ENCODE results near the gene NAV2. TPM values are rescaled to one million over a fixed set of nuclear protein-coding genes. Genes with fewer than 3 reads are reported as not detected.

NAV2 gene
- total and polyA plus RNA-seq, 12 donors = 6.9 to 34.7 (median 20.2) TPM

GRCh38 chr11:19817870-19818269 lies 105.2 kb downstream of the NAV2 start:
- Histone ChIP-seq H3K9me3 (no peaks in the 10 kb centered on the region), H3K27me3 (no peaks in the 10 kb centered on the region), H3K4me1 (peaks cover 0 to 60% (median 30%) of the 10 kb centered on the region in 9 donors), H3K27ac (no peak overlapping the region), H3K4me3 (no peak overlapping the region), H3K36me3 (no peaks in the 10 kb centered on the region)
- DNase-seq = no peak
- ATAC-seq = no peak
- intact Hi-C loops (cut with DNase I) = loop anchor here in 2 of 10 donors (10.0 kb wide), 1 partner anchor 87 kb away; no protein-coding TSS in a partner anchor
- TF ChIP-seq, protein P1, sequence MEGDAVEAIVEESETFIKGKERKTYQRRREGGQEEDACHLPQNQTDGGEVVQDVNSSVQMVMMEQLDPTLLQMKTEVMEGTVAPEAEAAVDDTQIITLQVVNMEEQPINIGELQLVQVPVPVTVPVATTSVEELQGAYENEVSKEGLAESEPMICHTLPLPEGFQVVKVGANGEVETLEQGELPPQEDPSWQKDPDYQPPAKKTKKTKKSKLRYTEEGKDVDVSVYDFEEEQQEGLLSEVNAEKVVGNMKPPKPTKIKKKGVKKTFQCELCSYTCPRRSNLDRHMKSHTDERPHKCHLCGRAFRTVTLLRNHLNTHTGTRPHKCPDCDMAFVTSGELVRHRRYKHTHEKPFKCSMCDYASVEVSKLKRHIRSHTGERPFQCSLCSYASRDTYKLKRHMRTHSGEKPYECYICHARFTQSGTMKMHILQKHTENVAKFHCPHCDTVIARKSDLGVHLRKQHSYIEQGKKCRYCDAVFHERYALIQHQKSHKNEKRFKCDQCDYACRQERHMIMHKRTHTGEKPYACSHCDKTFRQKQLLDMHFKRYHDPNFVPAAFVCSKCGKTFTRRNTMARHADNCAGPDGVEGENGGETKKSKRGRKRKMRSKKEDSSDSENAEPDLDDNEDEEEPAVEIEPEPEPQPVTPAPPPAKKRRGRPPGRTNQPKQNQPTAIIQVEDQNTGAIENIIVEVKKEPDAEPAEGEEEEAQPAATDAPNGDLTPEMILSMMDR (IDR thresholded peaks at IDR 0.05) = no peak
- 80 to 83% methylated on average over 3 of the region's 3 CpGs for WGBS, 2 donors

DNA sequence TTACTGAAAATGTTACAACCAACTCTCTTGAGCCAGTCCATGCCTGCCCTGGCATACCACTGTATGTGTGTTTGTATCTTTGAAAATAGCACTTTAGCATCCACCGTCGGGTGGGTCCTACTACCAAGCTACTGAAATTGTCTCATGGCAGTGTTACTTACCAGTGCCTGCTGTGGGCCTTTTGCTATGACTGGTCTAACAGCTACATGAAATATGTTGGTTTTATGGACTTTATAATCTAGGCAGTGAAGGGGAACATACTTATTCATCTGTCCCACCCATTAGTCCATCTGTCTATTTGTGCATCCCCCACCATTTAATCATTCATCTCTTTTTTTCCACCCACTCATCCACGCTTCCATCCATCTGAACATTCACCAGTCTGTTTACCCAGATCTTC lies 106.0 kb downstream of the NAV2 start:
- Histone ChIP-seq H3K4me1 (peaks cover 0 to 53% (median 25%) of the 10 kb centered on the region in 9 donors), H3K4me3 (no peak overlapping the region), H3K36me3 (no peaks in the 10 kb centered on the region), H3K27ac (no peak overlapping the region), H3K9me3 (no peaks in the 10 kb centered on the region), H3K27me3 (no peaks in the 10 kb centered on the region)
- 91 to 92% methylated on average over 3 of the region's 3 CpGs for WGBS, 2 donors
- no peak for ATAC-seq
- TF ChIP-seq, protein P1 (IDR thresholded peaks at IDR 0.05) = no peak
- DNase-seq = no peak
- intact Hi-C loops (cut with DNase I) = loop anchor here in 2 of 10 donors (10.0 kb wide), 1 partner anchor 86 kb away; no protein-coding TSS in a partner anchor

- WGBS, 2 donors = 85 to 86% methylated on average over 2 of the region's 2 CpGs
- TF ChIP-seq, protein P1 (IDR thresholded peaks at IDR 0.05) = no peak
- DNase-seq (no peak), ATAC-seq (no peak)
- Histone ChIP-seq H3K27ac (no peak overlapping the region), H3K4me3 (no peak overlapping the region), H3K4me1 (peaks cover 0 to 48% (median 20%) of the 10 kb centered on the region in 9 donors), H3K27me3 (no peaks in the 10 kb centered on the region), H3K36me3 (no peaks in the 10 kb centered on the region), H3K9me3 (no peaks in the 10 kb centered on the region)
- intact Hi-C loops (cut with DNase I) = loop anchor here in 2 of 10 donors (10.0 kb wide), 1 partner anchor 86 kb away; no protein-coding TSS in a partner anchor
Measured at GRCh38 chr11:19819148-19819547, 106.5 kb downstream of the NAV2 start.

DNA sequence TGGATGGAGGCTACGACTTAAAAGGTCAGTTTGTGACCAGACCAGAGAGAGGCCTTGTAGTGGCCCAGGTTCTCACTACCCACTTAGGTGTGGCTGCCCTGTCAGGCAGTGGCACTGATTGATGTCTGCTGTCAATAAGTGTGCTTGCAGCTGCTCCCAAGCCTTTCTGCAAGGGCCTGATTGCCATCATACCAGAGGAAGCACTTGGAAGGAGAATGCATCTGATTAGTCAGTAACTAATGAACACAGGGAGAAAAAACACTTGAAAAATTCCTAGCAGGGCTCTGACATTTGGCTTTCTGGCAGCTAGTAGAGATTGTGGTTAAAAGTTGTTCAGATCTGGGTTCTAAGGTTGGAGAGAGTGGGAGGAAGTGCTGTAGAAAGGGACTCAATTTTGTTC lies 107.5 kb downstream of the NAV2 start:
- intact Hi-C loops (cut with DNase I) = no loop called here
- no peaks in the 10 kb centered on the region for H3K36me3 ChIP-seq
- TF ChIP-seq, protein P1 (IDR thresholded peaks at IDR 0.05) = no peak
- DNase-seq = no peak
- H3K27ac ChIP-seq = no peak overlapping the region
- no peaks in the 10 kb centered on the region for H3K9me3 ChIP-seq
- WGBS, 2 donors = 76 to 87% methylated on average over 1 of the region's 1 CpG
- ATAC-seq = no peak
- H3K4me3 ChIP-seq = no peak overlapping the region
- no peaks in the 10 kb centered on the region for H3K27me3 ChIP-seq
- peaks cover 0 to 38% (median 16%) of the 10 kb centered on the region in 9 donors for H3K4me1 ChIP-seq

Data from heart right ventricle (tissue), 16 donors.